SU-DHL-6 (cell line): ENCODE data around the gene ALK.

ENCODE experiments used
- H2AFZ ChIP-seq: fragments of 200-600 bp; sonication (generic); 2 replicates; pipeline ENCODE4 v1.6.1; 2014; ENCODE audit warnings: low read depth, mild to moderate bottlenecking, moderate library complexity, mixed read lengths, antibody characterized with exemption, low read length; ENCODE audit not compliant: severe bottlenecking
- H3F3A ChIP-seq: fragments of 200-600 bp; shearing (Covaris generic); 2 replicates; pipeline ENCODE4 v1.6.0; 2016; ENCODE audit warnings: antibody characterized with exemption, mild to moderate bottlenecking; ENCODE audit not compliant: insufficient read depth
- H3K27ac ChIP-seq: fragments of 200-600 bp; sonication (generic); 2 replicates; pipeline ENCODE4 v1.5.1; 2016; ENCODE audit warnings: low read depth, mild to moderate bottlenecking, low read length, moderate library complexity, mixed read lengths
- H3K27me3 ChIP-seq: fragments of 200-600 bp; sonication (generic), shearing (Covaris generic); 2 replicates; pipeline ENCODE4 v1.6.0; 2014; ENCODE audit warnings: mild to moderate bottlenecking, low read length
- H3K36me3 ChIP-seq: fragments of 200-600 bp; sonication (generic); 2 replicates; pipeline ENCODE4 v1.6.1; 2014; ENCODE audit warnings: mild to moderate bottlenecking, low read length, mixed read lengths
- H3K4me2 ChIP-seq: fragments of 300-600, 200-600 bp; shearing (Covaris generic), sonication (generic); 2 replicates; pipeline ENCODE4 v1.6.0; 2014; ENCODE audit warnings: low read length, low read depth, mild to moderate bottlenecking; ENCODE audit not compliant: poor library complexity, severe bottlenecking
- H3K4me3 ChIP-seq: fragments of 200-600 bp; sonication (generic); 2 replicates; pipeline ENCODE4 v1.5.1; 2014; ENCODE audit warnings: antibody characterized with exemption, low read length, mild to moderate bottlenecking, mixed read lengths; ENCODE audit not compliant: insufficient read depth, poor library complexity, severe bottlenecking
- H3K79me2 ChIP-seq: fragments of 200-600 bp; sonication (generic); 2 replicates; pipeline ENCODE4 v1.6.1; 2014; ENCODE audit warnings: mild to moderate bottlenecking, low read length, moderate library complexity; ENCODE audit not compliant: insufficient read depth
- H3K9ac ChIP-seq: fragments of 200-600 bp; sonication (generic); 2 replicates; pipeline ENCODE4 v1.7.0; 2014; ENCODE audit warnings: mild to moderate bottlenecking, low read length
- H3K9me2 ChIP-seq: fragments of 200-600 bp; sonication (generic); replicated peaks from 2 replicates; pipeline ENCODE4 v1.6.1; 2014; ENCODE audit warnings: low read length; ENCODE audit not compliant: insufficient read depth
- H3K9me3 ChIP-seq: fragments of 200-600 bp; sonication (generic); 2 replicates; pipeline ENCODE4 v1.6.1; 2014; ENCODE audit warnings: low read length, mixed read lengths; ENCODE audit not compliant: insufficient read depth
- H4K20me1 ChIP-seq: fragments of 200-600 bp; sonication (generic); 2 replicates; pipeline ENCODE4 v1.6.1; 2014; ENCODE audit warnings: low read depth, mild to moderate bottlenecking, antibody characterized with exemption, low read length, moderate library complexity, mixed read lengths
- EZH2phosphoT487 ChIP-seq: fragments of 200-600 bp; sonication (generic), shearing (Covaris generic); conservative IDR thresholded peaks from 2 replicates; pipeline ENCODE4 v1.6.1; 2018; ENCODE audit warnings: mild to moderate bottlenecking, antibody characterized with exemption, low read length, moderate library complexity, mixed read lengths
- TF ChIP-seq, protein P1 (sequence below): fragments of 200-600 bp; sonication (generic); IDR thresholded peaks from one replicate; pipeline ENCODE4 v1.5.1; 2017; ENCODE audit warnings: antibody characterized with exemption, mild to moderate bottlenecking, low read length, moderate library complexity; ENCODE audit not compliant: insufficient read depth, poor library complexity, severe bottlenecking

The ALK gene

DNA sequence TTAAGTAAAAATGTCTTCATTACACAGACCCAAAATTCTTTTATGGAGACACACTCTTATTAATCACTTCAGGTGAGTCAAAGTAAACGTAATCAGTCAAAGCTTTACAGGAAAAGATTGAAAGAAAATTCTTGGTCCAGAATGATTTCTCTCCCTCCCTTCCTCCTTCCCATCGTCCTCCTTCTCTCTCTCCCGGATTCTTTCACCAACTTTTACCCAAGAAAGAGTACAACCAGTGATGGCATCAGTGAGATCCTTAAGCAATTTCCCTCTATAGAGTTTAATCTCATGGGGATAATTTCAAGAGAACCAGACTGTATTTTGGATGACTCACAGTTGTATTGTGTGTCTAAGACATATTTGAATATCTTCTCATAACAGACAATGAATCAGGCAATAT, 258.1 kb downstream of the ALK start:
- Histone ChIP-seq H3K79me2 (no peaks in the 10 kb centered on the region), H3K4me2 (no peak overlapping the region), H3K9me2 (no peaks in the 10 kb centered on the region), H3K27ac (no peak overlapping the region), H3F3A (no peaks in the 10 kb centered on the region), H2AFZ (no peak overlapping the region), H3K9me3 (no peaks in the 10 kb centered on the region), H3K4me3 (no peak overlapping the region), H3K36me3 (no peaks in the 10 kb centered on the region), H3K9ac (no peak overlapping the region), H3K27me3 (no peaks in the 10 kb centered on the region), H4K20me1 (no peaks in the 10 kb centered on the region)
- TF ChIP-seq, protein P1, sequence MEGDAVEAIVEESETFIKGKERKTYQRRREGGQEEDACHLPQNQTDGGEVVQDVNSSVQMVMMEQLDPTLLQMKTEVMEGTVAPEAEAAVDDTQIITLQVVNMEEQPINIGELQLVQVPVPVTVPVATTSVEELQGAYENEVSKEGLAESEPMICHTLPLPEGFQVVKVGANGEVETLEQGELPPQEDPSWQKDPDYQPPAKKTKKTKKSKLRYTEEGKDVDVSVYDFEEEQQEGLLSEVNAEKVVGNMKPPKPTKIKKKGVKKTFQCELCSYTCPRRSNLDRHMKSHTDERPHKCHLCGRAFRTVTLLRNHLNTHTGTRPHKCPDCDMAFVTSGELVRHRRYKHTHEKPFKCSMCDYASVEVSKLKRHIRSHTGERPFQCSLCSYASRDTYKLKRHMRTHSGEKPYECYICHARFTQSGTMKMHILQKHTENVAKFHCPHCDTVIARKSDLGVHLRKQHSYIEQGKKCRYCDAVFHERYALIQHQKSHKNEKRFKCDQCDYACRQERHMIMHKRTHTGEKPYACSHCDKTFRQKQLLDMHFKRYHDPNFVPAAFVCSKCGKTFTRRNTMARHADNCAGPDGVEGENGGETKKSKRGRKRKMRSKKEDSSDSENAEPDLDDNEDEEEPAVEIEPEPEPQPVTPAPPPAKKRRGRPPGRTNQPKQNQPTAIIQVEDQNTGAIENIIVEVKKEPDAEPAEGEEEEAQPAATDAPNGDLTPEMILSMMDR = no peak
- TF ChIP-seq EZH2phosphoT487 = no peak

- Histone ChIP-seq H2AFZ (no peak overlapping the region), H4K20me1 (no peaks in the 10 kb centered on the region), H3F3A (no peaks in the 10 kb centered on the region), H3K27me3 (no peaks in the 10 kb centered on the region), H3K27ac (no peak overlapping the region), H3K9ac (no peak overlapping the region), H3K9me2 (no peaks in the 10 kb centered on the region), H3K4me3 (no peak overlapping the region), H3K4me2 (no peak overlapping the region), H3K36me3 (no peaks in the 10 kb centered on the region), H3K9me3 (no peaks in the 10 kb centered on the region), H3K79me2 (no peaks in the 10 kb centered on the region)
- no peak for TF ChIP-seq EZH2phosphoT487
- TF ChIP-seq, protein P1 = no peak
Observed at GRCh38 chr2:29662861-29663260, 258.5 kb downstream of the ALK start.

- no peaks in the 10 kb centered on the region for H3K9me3 ChIP-seq
- no peak overlapping the region for H2AFZ ChIP-seq
- H4K20me1 ChIP-seq = no peaks in the 10 kb centered on the region
- no peak overlapping the region for H3K27ac ChIP-seq
- H3K27me3 ChIP-seq = no peaks in the 10 kb centered on the region
- no peak overlapping the region for H3K9ac ChIP-seq
- H3F3A ChIP-seq = no peaks in the 10 kb centered on the region
- no peaks in the 10 kb centered on the region for H3K79me2 ChIP-seq
- no peaks in the 10 kb centered on the region for H3K36me3 ChIP-seq
- TF ChIP-seq EZH2phosphoT487 = no peak
- TF ChIP-seq, protein P1 = no peak
- no peaks in the 10 kb centered on the region for H3K9me2 ChIP-seq
- H3K4me3 ChIP-seq = no peak overlapping the region
- no peak overlapping the region for H3K4me2 ChIP-seq
Observed at GRCh38 chr2:29660201-29660600, 261.2 kb downstream of the ALK start.
